Measurements from ENCODE around the gene NTN3.

GRCh38 chr16:2472885-2473445 is 1.9 kb downstream of the NTN3 start:
- TF ChIP-seq CTCF (IDR thresholded peaks at IDR 0.05) (no peak), POLR2A (IDR thresholded peaks at IDR 0.05) (no peak)
